Measurements from ENCODE around the gene AK3. TPM values are rescaled to one million over a fixed set of nuclear protein-coding genes. Genes with fewer than 3 reads are reported as not detected.
"Not testable (repeated sequence)": the region's sequence is repeated elsewhere in the genome, so short reads cannot be mapped to it uniquely, and the experiment has no call there.

AK3 gene
- total RNA-seq, 6 donors from 2014 or later: 33.2 to 81.2 (median 51.7) TPM

GRCh38 chr9:4784403-4784802, 43.4 kb upstream of the AK3 start:
- ATAC-seq (ENCODE audit: low FRiP score in 2 of 2) (no peak), DNase-seq (no peak)
- H3K4me3 ChIP-seq: no peak overlapping the region
- no peak overlapping the region for H3K27ac ChIP-seq
- no peak for TF ChIP-seq POLR2A (IDR thresholded peaks at IDR 0.05)
- no peak for TF ChIP-seq CTCF (IDR thresholded peaks at IDR 0.05)
- no peak for TF ChIP-seq POLR2AphosphoS5 (IDR thresholded peaks at IDR 0.05)
- no peaks in the 10 kb centered on the region for H3K27me3 ChIP-seq
- no peaks in the 10 kb centered on the region for H3K4me1 ChIP-seq
- no peaks in the 10 kb centered on the region for H3K36me3 ChIP-seq
- 79 to 82% methylated on average over 2 of the region's 2 CpGs for WGBS, 2 donors
- no peaks in the 10 kb centered on the region for H3K9me3 ChIP-seq

GRCh38 chr9:4783191-4783590, 42.2 kb upstream of the AK3 start:
- 78 to 92% methylated on average over 4 of the region's 4 CpGs for WGBS, 2 donors

GRCh38 chr9:4781408-4781807, 40.4 kb upstream of the AK3 start:
- Histone ChIP-seq H3K9me3 (no peaks in the 10 kb centered on the region), H3K4me1 (no peaks in the 10 kb centered on the region), H3K4me3 (no peak overlapping the region), H3K36me3 (no peaks in the 10 kb centered on the region), H3K27me3 (no peaks in the 10 kb centered on the region), H3K27ac (no peak overlapping the region)
- no peak for DNase-seq
- WGBS, 2 donors: 78% methylated on average over 2 of the region's 2 CpGs; no CpG with 5 or more reads in 1 of the 2 donors
- TF ChIP-seq EP300 (IDR thresholded peaks at IDR 0.05): no peak
- no peak for TF ChIP-seq POLR2A (IDR thresholded peaks at IDR 0.05)
- no peak for TF ChIP-seq POLR2AphosphoS5 (IDR thresholded peaks at IDR 0.05)
- TF ChIP-seq CTCF (IDR thresholded peaks at IDR 0.05): no peak
- no peak for ATAC-seq (ENCODE audit: low FRiP score in 2 of 2)

More at GRCh38 chr9:4783191-4783590, 42.2 kb upstream of the AK3 start:
- H3K4me1 ChIP-seq; H3K27me3 ChIP-seq; H3K4me3 ChIP-seq; H3K36me3 ChIP-seq; H3K27ac ChIP-seq; DNase-seq; H3K9me3 ChIP-seq; ATAC-seq (ENCODE audit: low FRiP score in 2 of 2): not testable (repeated sequence)

- TF ChIP-seq POLR2A (IDR thresholded peaks at IDR 0.05) (no peak), POLR2AphosphoS5 (IDR thresholded peaks at IDR 0.05) (no peak), EP300 (IDR thresholded peaks at IDR 0.05) (no peak), CTCF (IDR thresholded peaks at IDR 0.05) (no peak)
- Histone ChIP-seq H3K4me1 (no peaks in the 10 kb centered on the region), H3K4me3 (no peak overlapping the region), H3K36me3 (no peaks in the 10 kb centered on the region), H3K27me3 (no peaks in the 10 kb centered on the region), H3K9me3 (no peaks in the 10 kb centered on the region), H3K27ac (no peak overlapping the region)
- DNase-seq (no peak), ATAC-seq (ENCODE audit: low FRiP score in 2 of 2) (no peak)
- 88 to 100% methylated on average over 1 of the region's 1 CpG for whole genome bisulfite sequencing, 2 donors
Measured at GRCh38 chr9:4780651-4781050, 39.6 kb upstream of the AK3 start.

- not testable (repeated sequence) for H3K4me3 ChIP-seq; ATAC-seq (ENCODE audit: low FRiP score in 2 of 2); DNase-seq; H3K27me3 ChIP-seq; H3K36me3 ChIP-seq; H3K9me3 ChIP-seq; H3K27ac ChIP-seq; H3K4me1 ChIP-seq
- WGBS, 2 donors: 88 to 91% methylated on average over 2 of the region's 2 CpGs
Measured at GRCh38 chr9:4774958-4775357, 34.0 kb upstream of the AK3 start.

- TF ChIP-seq CTCF (IDR thresholded peaks at IDR 0.05) (no peak), POLR2A (IDR thresholded peaks at IDR 0.05) (no peak), EP300 (IDR thresholded peaks at IDR 0.05) (no peak), POLR2AphosphoS5 (IDR thresholded peaks at IDR 0.05) (no peak)
- no peaks in the 10 kb centered on the region for H3K9me3 ChIP-seq
- H3K4me1 ChIP-seq: no peaks in the 10 kb centered on the region
- H3K27me3 ChIP-seq: no peaks in the 10 kb centered on the region
- H3K27ac ChIP-seq: no peak overlapping the region
- no peak overlapping the region for H3K4me3 ChIP-seq
- H3K36me3 ChIP-seq: no peaks in the 10 kb centered on the region
- DNase-seq (no peak), ATAC-seq (ENCODE audit: low FRiP score in 2 of 2) (peak in 1 of 2 donors; percentile 83)
- WGBS, 2 donors: 67 to 68% methylated on average over 1 of the region's 1 CpG
Measured at GRCh38 chr9:4774209-4774608, 33.2 kb upstream of the AK3 start.

Measured in upper lobe of left lung (tissue), 6 donors.